ENCODE measurements around the gene PARP3. TPM values are rescaled to one million over a fixed set of nuclear protein-coding genes. Genes with fewer than 3 reads are reported as not detected.

The PARP3 gene
- total and polyA plus RNA-seq, 2 of the 8 experiments (the other 6 are each of a cell fraction or from before 2014, with no cell fraction given) = 1.3 to 1.6 TPM

GRCh38 chr3:51934991-51935885 is 6.9 kb upstream of the PARP3 start (continued):
- TF ChIP-seq CHD7 (IDR thresholded peaks at IDR 0.05; ENCODE audit: insufficient replicate concordance, low read length) = no peak
- no peak for TF ChIP-seq EGR1 (IDR thresholded peaks at IDR 0.05; ENCODE audit: borderline replicate concordance, low read depth, low read length)
- no peak for TF ChIP-seq KDM5A (IDR thresholded peaks at IDR 0.05; ENCODE audit: low read length)
- no peak for TF ChIP-seq GTF2F1 (IDR thresholded peaks at IDR 0.05; ENCODE audit: borderline replicate concordance, low read depth, low read length)
- no peak for TF ChIP-seq NRF1 (IDR thresholded peaks at IDR 0.05; ENCODE audit: low read depth, low read length)
- TF ChIP-seq MAFK (IDR thresholded peaks at IDR 0.05; ENCODE audit: low read depth, low read length) = no peak
- no peak for TF ChIP-seq EZH2 (IDR thresholded peaks at IDR 0.05; ENCODE audit: low read depth, low read length, severe bottlenecking)
